GM18870 (cell line): ENCODE data around the gene TLE3.

Source experiments
- ATAC-seq: cut with Tn5 transposase; IDR thresholded peaks from one replicate; pipeline ENCODE4 v1.9.1; 2021; ENCODE audit warnings: moderate library complexity; ENCODE audit not compliant: unreplicated experiment

Gene TLE3

GRCh38 chr15:70099967-70100473, 2.3 kb upstream of the TLE3 start:
- ATAC-seq, result no peak

GRCh38 chr15:70099167-70099966, 1.6 kb upstream of the TLE3 start:
- ATAC-seq, result peak; percentile 42

- no peak for ATAC-seq
Measured at GRCh38 chr15:70098461-70099166, 897 bp upstream of the TLE3 start.

DNA sequence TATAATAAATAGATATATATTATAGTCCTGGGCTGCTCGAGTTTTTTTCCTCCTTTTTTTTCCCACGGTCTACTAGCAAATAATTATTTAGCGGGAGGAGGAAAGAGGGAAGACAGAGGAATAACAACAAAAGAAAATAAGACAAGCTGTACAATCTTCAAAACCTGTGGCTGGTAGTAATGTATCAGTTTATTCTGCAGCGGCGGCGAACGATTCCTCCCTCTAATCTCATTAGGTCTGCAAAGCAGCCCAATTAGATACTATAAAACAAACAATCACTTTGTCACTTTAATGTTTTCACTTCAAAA, 390 bp upstream of the TLE3 start:
- no peak for ATAC-seq

GRCh38 chr15:70097063-70097320, 725 bp downstream of the TLE3 start:
- ATAC-seq, result no peak

DNA sequence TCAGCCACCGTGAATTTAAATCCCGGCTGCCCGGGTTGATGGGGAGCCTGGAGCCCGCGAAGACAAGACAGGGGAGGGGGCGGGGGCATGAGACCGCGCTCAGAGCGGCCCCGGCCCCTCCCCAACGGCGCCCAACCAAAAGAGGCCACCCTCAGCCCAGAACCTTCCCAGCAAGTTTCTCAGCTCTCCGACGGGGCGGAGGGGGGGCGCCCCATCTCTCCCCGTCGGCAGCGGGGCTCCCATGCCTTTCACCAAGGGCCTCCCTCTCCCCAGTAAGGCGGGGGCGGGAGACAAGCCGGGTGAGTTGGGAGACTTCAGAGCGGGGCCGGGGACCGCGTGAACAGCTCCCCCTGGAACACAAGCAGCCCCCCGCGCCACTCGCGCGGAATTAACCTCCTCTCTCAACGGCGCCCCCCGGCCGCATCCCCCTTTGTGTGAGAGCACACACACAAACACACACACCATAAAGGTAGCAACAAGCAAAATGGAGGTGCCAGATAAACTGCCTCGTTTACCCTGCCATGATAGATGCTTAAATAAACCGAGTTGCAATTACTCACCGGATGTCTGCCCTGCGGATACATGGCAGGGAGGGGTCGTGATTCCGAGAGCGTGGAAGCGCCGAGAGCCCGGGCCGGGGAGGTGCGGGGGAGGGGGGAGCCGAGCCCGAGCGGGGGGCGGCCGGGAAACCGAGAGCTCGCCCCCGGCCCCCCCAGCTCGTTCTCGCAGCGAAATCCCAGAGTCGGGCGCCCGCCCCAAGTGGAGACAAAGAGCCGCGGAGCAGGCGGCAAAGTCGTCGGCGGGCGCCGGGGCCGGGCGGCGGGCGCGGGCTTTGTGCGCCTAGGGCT, 1.3 kb downstream of the TLE3 start:
- ATAC-seq, result no peak

DNA sequence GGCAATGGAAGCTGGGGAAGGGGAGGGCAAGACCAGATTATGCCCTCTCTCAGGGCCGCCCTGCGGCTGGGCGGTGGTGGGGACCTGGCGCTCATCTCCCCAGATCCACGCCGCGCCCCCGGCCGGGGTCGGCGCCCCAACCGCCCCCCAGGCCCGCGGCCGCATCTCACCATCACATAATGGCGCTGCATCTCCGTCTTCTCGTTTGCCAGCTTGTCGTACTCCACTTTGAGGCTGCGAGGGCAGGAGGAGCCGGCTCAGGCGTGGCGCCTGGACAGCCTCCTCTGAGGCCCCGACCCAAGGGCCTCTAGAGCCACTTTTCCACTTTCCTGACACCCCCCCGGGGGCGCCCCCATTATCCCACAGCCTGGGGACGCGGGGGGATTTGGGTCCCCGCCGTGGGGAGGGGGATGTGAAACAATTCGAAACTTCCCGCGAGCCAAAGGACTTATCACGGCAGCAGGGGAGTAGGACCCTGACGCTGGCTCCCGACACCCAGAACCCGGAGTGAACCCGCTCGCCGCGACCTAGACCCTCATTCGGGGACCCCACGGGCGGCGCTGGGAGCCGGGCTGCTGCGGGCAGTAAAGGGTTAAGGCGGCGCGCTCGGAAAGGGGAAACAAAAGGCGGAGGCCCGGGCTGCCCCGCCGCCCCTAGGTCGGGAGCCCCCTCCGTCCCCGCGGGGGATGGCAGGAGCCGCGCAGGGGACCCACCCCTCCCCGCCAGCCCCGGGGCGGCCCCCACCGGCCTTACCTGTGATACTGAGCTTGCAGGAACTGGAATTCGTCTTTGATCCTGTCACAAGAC, 2.1 kb downstream of the TLE3 start:
- ATAC-seq, result no peak

- ATAC-seq, result no peak
Measured at GRCh38 chr15:70094690-70095311, 2.9 kb downstream of the TLE3 start.

DNA sequence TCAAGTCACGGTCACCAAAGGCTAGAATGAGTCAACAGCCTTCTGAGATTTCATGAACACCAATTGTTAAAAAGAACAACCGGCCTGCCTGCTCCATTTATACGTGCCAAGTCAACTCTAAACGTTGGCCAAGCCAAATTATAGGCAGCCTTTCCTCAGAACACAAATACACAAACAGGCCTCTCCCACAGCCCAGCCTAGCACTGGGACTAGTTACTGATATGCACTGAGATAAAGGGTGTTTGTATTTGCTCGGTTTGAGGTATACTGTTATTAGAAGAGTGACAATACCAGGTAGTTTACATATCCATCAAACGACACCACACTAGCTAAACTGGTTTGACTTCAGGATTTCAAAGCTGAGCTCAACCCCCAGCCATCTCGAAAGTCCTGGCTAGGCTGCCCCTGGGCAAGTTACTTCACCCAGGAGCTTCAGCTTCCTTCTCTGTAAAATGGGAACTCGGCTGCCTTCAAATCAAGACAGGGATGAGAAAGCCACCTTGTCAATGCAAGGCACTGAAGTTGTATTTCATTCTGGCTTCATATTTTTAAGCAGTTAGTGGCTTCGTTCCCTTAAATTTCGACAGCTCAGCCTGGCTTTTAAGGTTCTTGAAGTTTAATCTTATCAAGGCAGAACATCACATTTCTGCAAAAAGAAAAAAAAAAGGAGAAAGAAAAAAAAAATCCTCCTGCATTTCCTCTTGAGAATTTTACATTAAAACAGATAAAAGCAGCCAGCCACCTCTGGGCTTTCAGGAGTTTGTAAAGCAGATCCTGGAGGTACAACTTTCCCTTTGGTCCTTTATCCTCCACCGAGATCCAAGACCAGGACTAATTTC, 4.0 kb downstream of the TLE3 start:
- no peak for ATAC-seq

GRCh38 chr15:70093070-70093469, 4.6 kb downstream of the TLE3 start:
- ATAC-seq, result no peak

GRCh38 chr15:70092464-70093027, 5.2 kb downstream of the TLE3 start:
- no peak for ATAC-seq

DNA sequence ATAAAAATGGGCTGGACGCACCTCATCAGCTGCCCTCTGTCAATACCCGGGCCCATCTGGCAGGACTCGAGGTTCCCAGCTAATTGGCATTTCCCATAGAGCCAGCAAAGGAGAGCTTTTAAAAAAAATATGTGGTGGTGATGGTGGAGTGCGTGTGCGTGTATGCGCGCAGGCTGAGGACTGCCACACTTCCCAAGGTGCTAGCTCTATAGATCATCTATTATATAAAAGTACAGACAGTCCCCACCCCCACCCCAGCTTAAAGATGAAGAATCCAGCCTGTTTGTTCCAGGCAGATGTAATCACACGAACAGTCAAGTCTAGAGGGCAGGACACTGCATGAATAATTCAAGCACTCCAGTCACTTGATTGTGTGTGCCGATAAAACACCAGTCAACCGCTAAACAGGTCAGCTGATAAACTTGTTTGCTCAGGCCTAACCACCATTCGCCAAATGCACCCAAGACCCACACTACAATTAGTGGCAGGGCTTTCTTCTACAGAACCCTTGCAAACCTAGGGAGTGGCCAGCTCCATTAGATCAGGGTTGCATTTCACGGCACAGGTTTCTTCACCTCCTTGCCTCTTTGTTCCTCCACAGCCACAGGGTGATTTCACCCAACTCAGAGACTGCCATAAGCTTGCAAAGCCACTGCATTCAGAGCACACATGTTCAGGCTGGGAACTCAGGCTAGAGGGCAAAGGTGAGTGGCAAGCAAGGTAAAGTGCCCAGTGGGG, 5.8 kb downstream of the TLE3 start:
- no peak for ATAC-seq

- ATAC-seq, result no peak
Measured at GRCh38 chr15:70090436-70091296, 7.1 kb downstream of the TLE3 start.

GRCh38 chr15:70089692-70089971, 8.1 kb downstream of the TLE3 start:
- no peak for ATAC-seq

- ATAC-seq, result no peak
Measured at GRCh38 chr15:70088887-70089691, 8.6 kb downstream of the TLE3 start.

- no peak for ATAC-seq
Measured at GRCh38 chr15:70088455-70088854, 9.3 kb downstream of the TLE3 start.

DNA sequence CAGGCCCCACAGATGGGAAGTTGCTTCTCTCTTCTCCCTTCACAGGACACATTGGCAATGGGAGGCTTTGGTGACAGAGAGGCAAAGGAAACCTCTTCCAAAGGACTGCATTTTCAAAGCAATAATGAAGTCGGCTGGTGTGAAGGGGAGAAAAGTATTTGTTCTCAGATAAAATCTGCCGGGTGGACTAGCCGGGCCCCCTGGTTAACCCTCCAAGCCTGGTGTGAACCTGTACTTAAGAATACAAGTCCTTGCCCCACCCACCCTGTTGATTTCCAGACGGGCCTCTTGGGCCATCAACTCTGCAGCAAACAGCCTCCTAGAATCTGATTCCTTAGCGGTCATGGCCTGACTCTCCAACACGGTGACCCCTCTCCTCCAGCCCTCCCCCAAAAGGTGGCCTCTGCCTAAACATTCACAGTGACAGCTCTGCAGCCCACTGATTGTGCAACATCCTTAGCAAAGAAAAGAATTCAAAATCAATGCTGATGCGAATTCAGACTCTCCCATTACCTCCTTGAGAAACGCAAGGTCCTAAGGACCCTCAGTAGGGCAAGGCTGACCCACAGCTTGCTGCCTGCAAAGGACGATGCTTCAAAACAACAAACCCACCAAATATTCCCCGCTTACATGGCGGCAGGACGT, 9.9 kb downstream of the TLE3 start:
- no peak for ATAC-seq
